GM19395 (cell line): ENCODE data around the gene CEP128.
A peak's percentile ranks its signal among the peaks of the same experiment; 100 is the strongest.

Experiments used
- ATAC-seq: cut with Tn5 transposase; IDR thresholded peaks from one replicate; pipeline ENCODE4 v1.9.1; 2021; ENCODE audit warnings: mild to moderate bottlenecking, moderate library complexity; ENCODE audit not compliant: unreplicated experiment

Gene CEP128

DNA sequence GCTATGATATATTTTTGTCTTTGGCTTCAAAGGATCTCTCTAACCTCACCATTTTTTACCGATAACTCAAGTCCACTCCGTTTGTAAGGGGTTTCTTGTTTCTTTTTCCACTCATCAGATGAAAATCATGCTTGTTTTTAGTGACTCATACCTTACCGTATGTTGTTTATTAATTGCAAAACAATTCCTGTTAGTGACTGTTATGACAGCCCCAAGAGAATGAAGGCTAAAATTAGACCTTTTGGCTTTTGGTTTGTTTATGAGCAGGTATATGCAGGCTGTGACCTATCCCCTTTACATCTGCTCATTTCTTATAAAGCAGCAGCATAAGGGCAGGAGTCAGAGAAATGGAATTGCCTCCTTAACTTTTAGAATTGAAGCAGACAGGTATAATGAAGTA, 319.8 kb downstream of the CEP128 start:
- peak; percentile 69 for ATAC-seq

DNA sequence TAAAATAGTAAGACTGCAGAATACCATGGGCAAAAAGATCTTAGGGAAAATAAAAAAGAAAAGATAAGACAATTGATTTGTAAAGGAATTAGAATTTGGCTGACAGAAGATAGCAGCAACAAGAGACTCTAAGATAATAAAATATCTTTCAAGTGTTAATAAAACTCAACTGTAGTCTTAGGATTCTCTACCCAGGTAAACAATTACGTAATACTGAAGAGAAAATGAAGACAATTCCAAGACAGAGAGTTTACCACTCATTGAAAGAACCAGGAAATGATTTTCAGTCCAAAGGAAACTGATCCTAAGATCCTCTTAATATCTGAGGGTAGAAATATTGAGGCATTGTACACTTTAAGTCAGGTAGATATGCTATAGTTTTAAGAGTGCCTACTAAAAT, 321.1 kb downstream of the CEP128 start:
- no peak for ATAC-seq

DNA sequence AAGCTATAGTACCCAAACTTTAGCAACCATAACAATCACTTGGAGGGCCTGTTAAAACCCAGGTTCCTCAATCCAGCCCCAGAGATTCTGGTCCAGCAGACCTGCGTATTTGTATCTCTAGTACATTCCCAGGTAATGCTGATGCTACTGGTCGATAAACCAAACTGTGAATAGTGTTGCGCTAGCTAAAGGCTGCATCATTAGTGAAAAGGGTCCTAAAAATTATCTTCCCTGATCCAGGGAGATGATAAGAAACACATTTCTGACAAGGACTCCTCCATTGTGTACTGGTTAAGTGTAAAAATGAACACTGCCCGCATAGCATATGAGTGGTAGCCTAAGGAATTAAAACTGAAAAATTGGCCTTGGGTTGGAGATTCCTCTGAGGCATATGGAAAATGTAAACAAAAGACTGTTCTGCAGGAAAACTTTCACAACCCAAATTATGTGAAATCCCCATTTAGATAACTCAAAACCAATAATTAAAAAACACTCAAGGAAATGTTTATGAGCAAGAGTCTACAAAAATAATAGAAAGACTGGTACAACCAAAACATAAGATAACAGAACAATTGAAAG, 322.7 kb downstream of the CEP128 start:
- ATAC-seq = no peak

DNA sequence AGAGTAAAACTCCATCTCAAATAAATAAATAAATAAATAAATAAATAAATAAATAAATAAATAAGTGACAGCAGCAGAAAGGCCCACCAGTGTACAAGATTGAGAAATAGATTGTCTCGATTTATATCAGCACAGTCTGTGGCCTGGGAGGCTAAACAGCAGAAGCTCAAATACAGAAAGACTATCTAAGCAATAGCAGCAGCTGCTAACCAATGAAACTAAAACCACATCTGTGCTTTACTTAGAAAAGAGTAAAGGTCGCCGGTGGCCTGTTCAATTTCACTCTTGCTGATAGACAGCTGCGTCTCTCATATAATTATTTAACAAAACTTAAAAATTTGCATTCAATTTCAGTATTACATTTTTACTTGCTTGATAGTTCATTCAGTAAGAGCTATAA, 325.7 kb downstream of the CEP128 start:
- peak; percentile 99 for ATAC-seq

DNA sequence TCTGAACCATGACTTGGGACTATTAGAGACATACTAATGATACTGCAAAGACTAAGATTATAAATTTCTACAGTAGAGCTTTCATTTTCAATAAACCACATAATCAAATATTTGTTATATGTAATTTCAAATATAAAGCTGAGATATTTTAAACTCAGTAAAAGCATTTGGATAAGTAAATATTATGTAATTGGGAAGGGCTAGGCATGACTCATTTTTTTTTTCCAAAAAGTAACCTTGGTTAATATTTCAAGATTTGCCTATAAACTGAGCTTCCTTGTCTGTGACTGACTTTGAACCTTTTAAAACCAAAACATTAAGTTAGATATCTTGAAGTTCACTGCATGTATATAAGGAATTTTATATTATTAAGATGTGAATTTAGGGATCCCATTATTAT, 332.5 kb downstream of the CEP128 start:
- no peak for ATAC-seq

DNA sequence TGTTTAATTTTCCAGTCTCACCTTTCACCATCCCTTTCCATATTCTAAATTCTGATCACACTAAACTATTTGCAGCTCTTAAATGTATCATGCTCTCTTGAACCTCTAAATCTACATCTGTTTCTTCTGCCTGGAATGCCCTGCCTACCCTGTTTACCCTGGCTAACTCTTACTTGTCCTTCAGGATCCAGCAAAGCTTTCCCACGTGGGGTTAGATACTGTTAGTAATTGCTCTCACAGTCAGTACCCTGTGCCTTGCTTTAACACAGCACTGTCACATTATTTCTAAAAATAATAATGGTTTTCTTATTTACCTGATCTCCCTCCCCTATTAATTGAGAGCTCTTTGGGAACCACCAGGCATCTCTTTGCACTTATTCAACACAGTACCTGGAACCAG, 333.0 kb downstream of the CEP128 start:
- ATAC-seq = no peak

DNA sequence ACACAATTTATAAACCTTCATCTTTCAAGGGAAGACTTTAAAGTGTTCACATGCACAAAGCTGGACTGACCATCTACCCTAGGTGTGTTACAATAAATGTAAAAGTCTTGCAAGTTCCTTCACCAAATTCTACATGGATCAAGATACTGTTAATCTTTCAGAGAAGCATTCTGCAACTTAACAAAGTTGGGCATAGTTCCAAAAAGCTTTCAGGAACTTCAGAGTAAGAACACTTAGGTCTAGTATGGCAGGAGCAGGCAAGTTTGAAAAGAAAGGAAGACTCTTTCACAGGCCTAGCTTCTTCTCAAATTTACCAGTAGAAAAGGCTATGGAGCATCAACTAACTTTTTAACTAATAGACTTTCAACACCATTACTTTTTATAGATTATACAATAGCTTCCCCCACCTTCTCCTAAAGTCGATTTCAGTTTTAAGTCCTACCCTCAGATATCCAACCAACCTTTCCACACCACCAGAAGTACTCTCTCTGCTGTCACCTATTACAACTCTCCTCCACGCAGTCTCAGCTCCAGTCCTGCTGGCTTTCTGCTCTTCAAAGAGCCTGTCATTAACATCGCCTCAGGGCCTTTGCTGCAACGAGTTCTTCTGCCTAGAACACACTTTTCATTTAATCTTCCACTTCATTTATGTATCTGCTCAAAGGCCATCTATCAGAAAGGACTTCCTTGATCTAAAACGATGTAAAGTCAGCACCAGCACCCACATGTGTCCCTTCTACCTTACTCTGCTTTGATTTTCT, 333.9 kb downstream of the CEP128 start:
- ATAC-seq = no peak

DNA sequence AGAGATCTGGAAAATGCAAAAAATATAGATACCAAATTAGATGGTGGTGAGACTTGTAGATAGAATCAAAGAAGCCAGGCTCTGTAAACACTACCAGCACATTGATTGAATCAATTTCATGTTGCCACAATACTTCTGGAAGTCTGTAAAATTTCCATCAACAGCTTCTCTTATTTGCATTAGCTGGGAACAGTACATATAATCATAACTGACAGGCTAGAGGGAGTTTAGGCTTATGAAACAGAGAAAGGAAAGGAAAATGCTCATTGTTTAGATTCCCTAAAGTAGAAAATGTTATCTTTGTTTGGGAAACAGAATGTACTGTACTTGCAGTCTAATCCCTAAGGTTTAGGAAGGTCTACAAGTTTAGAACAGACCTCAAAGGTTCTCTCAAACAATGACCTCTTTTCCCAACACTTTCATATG, 335.2 kb downstream of the CEP128 start:
- ATAC-seq = no peak

DNA sequence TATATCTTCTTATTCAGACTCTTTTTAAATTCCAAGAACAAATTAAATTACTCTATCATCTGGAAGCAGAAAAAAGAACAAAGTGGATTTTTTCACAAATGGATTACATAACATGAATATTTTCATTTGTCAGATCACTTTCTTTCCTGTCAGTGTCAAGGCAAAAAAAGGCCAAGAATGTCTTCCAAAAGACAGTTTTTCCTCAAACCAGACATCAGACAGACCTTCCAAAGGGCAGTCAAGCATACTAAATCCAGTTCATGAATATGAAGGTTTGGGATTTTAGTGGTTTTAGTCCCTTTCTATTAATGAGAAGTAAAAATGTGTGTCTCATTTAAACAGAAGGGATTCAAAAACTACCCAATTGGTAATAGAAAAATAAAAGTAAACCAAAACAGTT, 336.0 kb downstream of the CEP128 start:
- ATAC-seq = no peak

DNA sequence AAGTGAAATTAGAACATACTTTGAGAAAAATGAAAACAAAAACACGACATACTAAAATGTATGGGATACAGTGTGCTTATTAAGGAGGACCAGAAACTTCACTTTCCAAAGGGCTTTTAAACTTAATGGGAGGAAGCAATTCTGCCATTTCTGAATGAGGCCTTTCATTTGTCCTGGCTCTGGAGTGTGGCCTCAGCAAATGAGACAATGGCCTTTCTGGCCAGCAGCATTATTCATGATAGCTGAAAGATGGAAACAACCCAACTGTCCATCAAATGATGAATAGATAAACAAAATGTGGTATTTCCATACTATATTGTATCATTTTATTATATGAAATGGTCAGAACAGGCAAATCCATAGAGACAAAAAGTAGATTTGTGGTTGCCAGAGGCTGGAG, 338.6 kb downstream of the CEP128 start:
- no peak for ATAC-seq

DNA sequence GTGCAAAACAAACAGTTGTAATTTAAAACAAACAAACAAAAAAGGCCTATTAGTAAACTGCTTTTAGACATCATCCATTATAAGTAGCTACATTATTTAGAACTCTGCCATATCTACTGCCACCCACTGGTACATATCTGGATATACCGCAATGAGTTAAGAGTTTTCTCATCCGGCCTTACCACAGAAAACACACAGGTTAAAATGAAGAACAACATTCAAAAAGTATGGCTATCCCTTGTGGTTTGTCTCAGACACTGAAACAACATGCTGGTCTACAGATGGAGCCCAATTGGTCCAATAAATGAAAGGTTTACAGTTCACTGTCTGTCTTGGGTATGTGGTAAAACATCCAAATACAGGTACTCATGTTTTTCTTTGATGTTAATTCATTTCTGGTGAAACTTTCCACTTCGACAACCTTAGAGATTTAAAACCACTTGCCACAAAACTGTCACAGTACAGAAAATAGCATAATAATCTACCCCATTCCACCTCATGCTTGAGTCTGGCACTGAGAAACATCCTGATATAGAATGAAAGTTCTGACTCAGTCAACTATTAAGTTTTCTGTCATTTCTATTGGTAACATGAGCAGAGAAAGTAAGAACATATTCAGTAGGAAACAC, 354.3 kb downstream of the CEP128 start:
- ATAC-seq = peak; percentile 97

DNA sequence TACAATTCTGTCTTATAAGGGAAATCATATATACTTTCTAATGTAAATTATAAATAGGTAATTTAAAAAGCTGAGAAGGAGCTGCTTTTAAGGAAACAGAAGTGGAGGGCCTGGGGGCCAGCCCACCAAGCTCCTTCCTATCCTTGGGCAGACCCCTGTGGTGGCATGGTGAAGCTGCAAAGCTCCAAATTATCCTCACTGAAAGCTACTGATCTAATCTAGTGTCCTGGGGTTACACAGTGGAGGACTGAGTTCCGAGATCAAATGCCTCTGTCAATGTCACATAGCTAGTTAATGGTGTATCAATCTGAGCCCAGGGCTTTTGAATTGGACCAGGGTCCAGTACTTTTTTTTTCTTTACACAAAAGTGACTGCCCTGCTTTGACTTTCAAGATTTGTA, 355.4 kb downstream of the CEP128 start:
- no peak for ATAC-seq

DNA sequence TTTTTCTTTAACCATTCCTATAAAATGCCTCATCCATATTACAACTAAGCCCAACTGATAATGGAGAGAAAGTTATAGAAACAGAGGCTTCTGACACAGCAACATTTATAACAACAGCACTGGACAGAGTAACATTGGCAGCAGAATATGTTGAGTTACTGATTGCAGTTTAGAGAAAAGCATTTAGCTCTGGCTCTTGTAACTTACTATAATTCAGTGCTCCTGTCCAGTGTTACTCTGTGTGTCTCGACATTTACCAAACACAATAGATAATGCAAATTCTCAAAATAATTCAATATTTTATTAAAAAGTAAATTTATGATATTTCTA, 356.1 kb downstream of the CEP128 start:
- no peak for ATAC-seq

DNA sequence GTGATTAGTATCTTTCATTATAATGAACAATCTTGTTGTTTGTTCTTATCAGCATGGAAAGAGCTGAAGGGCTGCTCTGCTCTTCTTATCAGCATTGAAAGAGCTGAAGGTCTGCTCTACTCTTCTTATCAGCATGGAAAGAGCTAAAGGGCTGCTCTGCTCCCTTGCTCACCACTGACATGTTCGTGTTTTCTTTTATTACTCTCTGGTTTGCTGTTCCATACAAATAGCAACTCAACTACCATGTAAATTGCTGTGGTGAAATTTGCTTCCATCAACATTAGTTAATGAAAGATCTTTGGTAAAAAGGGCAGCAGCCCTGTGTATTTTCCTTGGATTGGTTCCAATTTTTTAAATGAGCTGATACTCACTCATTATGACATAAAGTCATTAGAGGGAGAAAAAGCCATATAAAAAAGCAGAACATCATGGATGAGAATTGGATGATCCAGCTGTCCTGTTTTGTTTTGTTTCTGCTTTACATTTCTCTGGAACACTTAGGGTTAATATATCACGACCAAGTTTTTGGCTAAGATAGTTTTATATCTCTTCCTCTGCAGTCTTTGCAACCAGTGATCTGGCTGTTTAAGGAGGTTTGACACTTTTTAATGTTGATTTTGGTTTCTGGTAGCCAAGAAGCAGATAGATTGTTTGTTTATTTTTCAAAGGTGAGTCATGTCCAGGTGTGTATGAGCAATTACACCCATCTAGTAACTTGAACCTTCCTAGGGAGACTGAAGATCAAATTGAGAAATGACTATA, 356.6 kb downstream of the CEP128 start:
- ATAC-seq = no peak

DNA sequence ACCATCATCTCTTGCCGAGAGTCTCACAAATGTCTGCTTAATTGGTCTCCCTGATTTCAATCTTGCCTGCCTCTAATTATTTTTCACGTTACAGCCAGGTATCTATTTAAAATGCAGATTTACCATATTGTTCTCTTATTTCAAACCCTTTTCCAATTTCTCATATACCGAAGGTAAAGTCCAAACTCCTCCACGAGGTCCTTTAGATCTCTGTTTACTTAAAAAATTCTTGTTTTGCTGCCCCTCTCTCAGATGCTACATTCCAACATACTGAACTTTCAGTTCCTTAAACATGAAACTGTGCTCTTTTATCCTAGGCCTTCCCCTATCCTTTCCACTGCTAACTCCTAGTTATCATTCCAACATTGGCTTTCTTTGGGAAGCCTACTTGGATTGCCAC, 363.9 kb downstream of the CEP128 start:
- no peak for ATAC-seq

DNA sequence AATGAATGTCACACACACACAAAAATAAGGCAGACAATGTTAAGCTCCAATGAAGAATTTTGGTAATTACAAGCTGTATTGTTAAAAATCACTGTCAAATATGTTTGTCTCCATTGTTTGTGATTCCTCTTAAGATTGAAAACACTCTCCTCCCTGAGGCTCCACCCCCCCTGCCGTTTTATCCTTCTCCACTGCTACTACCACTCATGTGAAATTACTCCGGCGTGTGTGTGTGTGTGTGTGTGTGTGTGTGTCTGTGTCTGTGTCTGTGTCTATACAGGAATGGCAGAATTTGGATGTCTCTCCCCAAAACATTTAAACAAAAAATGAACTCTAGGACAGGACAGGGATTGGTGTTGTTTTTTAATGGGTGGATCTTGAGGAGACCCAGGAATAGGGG, 365.1 kb downstream of the CEP128 start:
- ATAC-seq = no peak

DNA sequence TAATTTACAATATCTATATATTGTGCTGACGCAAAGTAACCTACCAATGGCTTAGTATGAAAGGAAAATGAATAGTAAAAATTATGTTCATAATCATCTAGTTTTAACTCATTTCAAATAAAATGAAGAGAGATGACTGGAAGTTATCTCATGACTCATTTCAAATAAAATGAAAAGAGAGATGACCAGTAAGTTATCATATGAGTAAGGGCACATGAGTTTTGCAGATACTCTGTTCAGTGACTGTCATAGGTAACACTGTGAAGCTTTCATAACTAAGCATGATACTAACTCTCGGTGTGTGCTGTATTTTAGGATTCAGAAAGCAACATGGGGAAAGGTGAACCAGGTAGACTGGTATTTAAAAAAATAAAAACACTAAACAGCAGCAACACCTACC, 365.8 kb downstream of the CEP128 start:
- ATAC-seq = no peak

DNA sequence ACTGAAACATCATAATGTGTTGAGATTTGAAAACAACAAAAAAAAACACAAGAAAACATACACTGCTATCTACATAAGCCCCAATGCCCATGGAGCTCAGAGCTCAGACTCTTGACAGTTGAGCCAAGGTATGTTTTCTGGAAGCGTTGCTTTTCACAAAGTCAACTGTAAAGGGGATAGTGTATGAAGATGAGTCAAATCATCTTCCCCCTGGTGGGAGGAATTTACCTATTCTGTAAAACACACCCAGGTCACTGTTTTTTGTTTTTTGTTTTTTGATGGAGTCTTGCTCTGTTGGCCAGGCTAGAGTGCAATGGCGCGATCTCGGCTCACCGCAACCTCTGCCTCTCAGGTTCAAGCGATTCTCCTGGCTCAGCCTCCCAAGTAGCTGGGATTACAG, 368.9 kb downstream of the CEP128 start:
- no peak for ATAC-seq

DNA sequence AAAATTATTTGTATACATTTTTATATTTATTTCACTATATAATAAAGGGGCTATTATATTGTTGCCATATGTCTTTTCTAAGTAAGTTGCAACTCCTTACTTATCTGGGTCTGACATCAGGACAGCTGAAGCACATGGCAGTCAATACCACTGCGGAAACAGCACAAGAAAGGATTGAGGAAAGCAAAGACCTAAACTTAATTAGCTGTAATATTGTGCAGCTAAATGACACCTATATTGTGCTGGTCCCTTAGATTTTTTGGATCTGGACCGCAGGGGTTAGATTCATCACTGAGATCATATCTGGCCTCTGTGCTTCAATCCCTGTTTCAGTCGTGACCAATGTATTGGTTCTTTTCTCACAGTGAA, 370.6 kb downstream of the CEP128 start:
- ATAC-seq = no peak

DNA sequence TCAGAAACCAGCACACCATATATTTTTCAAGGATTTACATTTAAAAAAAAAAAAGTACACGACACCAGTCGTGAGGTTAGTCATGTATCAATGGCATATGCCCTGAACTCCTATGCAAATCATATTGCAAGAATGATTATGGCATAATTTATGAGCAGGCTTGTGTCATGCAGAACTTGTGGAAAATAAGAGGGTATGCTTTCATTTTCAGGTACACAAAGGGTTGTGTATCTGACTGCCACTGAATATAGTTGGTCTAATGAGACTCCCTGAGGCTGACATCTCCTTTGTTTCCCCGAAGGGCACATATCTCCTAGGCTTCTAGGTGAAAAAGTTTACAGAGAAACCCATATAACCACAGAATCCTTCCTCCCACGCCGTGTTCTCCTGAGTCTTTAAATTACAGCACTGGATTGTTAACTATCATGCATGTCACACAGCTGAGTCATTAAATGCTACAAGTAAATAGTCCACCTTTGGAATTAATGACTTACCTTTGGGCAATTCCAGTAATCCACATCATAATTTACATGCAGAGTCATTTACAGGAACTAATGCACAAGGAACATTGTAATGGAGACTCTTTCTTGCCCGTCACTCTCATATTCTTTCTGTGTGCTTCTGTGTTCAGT, 373.5 kb downstream of the CEP128 start:
- ATAC-seq = no peak

DNA sequence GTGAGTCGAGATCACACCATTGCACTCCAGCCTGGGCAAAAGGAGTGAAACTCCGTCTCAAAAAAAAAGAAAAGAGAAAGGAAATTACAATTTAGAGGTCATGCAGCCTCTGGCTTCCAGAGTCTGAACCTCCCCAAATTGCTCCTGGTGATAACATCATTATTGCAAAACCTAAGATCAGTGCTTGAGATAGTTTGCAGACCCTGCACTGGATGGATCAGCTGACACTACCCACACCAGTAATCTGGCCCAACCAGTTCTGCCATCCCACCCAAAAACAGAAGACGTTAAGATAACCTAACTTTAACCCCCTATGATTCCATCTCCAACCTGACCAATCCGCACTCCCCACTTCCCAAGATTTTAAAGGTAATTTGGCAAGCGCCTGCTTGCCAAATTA, 376.5 kb downstream of the CEP128 start:
- no peak for ATAC-seq
